G401 (cell line): ENCODE measurements around the gene EGR1. TPM values are rescaled to one million over a fixed set of nuclear protein-coding genes. Genes with fewer than 3 reads are reported as not detected.

ENCODE experiments used
- DNase-seq: peaks from one replicate; pipeline ENCODE4 v3.0.0-alpha.2; 2015; ENCODE audit warnings: low spot score
- in situ Hi-C: cut with HindIII; loops from 2 replicates; pipeline ENCODE4 v1.10.0; 2016; ENCODE audit warnings: low sequenced_read_pairs, mixed read lengths
- total RNA-seq: library from RNA; depleted of rRNA; stranded (reverse); fragments of >200 nt; shearing (Covaris generic); gene quantifications from 2 replicates; pipeline ENCODE4 v1.2.3, GENCODE V29; 2014

EGR1 gene
- total RNA-seq, 1 experiment from 2014 or later = 4.0 TPM

DNA sequence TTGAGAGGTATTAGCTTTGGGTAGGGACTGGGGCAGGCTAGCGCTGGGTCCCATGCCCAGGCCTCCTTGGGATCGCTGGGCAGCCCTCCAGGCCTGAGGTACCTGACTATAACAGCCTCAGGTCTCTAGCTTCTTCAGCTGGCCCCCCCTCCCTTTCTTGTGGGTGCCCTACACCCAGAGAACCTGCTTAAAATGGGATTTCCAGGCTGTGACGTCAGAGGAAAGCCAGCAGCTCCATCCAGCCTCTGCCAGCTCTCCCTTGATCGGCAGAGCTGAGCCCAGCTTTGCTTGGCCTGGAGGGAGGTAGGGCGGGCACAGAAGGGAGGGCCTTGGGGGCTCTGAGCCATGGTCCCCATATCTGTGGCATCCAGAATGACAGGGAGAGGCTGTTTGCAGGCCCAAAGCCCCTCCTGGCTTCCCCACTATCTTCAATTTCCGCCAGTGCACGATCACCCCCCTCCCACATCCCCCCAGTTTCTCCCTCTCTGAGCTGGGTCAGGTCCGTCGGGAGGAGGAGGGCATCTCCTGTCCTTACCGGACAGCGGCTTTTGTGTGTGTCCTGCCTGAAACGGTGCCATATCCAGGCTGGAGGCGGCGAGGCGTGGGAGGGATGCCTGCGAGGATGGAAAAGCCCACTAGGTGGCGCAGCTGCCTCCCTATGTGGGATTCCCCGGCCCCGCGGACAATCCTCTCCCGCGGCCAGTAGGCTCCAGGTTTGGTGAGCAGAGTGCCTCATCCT is 15.6 kb upstream of the EGR1 start:
- DNase-seq = peak; percentile 92
- in situ Hi-C loops = no loop called here

DNA sequence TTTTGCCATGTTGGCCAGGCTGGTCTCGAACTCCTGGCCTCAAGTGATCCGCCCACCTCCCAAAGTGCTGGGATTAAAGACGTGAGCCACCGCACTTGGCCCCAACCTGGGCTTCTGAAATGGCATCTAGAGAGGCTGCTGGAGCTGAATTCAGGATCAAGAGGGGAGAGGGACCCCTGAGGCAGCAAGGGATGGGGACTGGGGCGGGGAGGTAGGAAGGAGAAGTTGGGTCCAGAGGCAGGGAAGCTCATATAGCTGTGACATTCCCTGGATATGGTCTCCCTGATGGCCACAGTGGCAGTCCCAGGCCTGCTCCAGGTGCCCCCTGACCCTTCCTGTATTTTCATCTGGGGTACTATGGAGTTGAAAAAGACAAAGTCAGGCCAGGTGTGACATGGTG is 14.3 kb upstream of the EGR1 start:
- DNase-seq = no peak
- in situ Hi-C loops = no loop called here

DNA sequence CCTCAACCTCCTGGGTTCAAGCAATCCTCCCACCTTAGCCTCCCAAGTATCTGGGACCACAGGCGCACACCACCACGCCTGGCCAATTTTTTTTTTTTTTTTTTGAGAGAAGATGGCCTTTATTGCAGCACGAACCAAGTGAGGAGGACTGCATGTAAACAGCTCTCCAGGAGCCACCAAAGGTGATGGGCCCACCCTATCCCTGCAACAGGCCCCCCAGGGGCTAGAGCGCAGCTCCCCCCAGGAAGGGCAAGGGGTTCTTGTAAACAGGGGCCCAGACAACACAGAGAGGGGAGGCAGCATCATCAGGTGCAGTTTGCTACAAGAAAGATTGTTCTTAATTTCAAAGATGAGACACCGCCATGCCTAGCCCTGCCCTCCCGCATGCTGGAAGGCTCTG is 12.6 kb upstream of the EGR1 start:
- DNase-seq = no peak
- in situ Hi-C loops = no loop called here

DNA sequence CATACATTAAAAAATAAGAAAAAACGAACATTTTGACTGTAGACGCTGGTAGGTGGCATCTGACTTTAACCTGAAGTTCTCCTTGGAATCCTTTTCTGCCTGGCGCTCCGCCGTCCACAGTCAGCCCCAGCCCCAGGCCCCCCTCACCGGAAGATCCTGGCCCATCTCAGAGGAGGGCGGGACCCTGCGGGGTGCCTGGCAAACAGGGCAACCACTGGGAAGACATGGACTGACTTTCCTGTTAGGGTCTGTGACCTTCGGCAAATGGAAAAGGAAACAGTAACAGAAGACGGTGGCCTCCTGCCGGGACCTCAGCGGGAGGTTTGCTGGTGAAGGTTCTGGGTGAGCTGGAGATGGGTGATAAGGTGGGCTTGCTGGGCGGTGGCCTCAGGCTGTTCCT is 11.7 kb upstream of the EGR1 start:
- DNase-seq = no peak
- in situ Hi-C loops = no loop called here

DNA sequence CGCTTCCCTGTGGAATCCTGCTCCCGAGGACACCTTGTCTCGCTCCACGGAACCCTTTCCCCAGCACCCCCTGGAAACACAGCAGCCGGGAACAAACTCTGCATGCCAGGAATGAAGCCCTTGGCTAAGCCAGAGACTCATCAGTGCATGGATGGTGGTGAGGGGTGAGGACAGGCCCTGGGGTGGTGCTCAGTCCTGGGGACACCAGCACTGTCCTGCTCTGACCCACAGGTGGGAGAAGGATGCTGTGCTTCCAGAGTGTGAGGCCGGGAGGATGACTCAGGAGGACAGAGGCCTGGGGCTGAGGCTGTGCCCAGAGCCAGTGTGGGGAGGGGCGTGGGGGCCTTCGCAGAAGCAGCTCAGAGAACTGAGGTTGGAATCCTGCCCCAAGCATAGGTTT is 11.2 kb upstream of the EGR1 start:
- in situ Hi-C loops = no loop called here

DNA sequence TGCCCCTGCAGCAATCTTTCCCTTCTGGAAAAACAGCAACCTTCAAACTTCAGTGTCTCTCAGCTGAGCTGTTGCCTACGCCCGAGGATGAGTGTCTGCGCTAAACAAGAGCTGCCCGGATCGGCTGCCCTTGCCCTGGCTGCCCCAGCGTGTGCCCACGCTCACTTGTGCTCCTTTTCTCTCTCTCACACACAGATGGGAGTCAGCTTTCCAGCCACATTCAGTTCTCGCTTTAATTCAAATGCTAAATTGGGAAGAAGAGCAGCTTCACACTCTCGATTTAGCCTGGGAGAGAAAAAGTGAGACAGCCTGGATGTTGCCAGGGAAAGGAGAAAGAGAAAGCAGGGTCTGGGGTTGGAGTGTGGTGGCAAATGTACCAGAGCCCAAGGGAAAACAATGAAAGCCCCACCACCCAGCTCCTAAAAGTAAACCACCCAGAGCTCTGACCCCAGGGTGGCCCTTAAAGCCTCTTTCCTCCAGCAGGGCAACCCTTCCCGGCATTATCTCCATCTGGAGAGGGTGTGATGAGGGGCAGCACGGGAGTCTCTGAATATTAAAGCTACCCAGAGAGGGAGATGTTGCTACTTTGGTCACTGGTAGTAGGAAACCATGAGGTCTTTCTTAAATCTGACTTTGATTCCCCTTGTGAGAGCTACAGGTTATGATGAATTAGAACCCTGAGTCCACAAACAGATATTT is 9.9 kb upstream of the EGR1 start:
- in situ Hi-C loops = no loop called here
- DNase-seq = peak; percentile 38

More for the DNA sequence above, 11.2 kb upstream of the EGR1 start:
- no peak for DNase-seq

DNA sequence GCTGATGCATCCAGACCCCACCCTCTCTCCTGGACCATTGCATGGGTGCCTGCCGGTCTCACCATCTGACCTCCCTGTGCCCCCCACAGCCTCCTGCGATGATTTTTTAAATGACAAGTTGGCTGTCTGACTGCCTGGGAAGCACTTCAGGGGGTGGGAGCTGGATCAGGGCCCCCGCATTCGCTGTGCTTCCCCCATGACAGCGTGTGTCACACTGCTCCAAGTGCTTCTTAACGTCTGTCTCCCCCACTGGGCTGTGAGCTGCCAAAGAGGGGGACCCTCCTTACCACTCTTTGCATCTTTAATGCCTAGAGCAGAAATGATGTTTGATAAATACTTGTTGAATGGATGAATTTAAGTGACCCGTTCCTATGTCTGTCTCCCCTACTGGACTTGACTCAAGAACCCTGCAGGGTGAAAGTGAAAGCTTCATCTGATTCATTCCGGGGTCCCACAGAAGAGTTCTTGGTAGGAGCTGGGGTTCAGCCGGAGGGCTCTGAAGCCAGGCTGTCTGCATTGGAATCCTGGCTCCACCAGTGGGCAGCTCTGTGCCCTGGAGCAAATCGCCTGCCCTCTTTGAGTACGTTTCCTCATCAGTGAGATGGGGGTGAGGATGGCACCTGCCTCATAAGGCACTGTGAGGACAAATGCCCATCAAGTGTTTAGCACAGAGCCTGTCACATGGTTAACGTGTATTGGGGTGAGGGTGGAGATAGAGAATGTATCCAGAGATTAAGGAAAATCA is 7.6 kb upstream of the EGR1 start:
- DNase-seq = no peak
- in situ Hi-C loops = no loop called here

DNA sequence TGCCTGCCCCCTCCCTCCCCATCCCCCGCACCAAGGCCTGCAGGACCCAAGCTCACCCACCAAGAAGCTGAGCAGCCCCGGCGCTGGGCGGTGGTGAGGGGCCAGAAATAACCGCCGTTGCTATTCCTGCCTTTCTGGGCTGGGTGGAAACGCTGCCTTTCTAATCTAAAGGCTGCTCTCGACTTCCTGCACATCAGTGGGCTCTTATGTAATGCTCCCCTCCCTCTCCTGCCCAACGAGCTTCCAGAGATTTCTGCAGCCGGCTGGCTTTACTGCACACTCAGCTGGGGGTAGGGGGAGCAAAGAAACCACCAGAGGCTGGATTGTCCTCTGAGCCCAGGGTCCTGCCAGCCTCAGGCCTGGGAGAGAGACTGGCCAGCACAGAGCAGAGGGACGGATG is 6.9 kb upstream of the EGR1 start:
- in situ Hi-C loops = no loop called here
- DNase-seq = no peak

DNA sequence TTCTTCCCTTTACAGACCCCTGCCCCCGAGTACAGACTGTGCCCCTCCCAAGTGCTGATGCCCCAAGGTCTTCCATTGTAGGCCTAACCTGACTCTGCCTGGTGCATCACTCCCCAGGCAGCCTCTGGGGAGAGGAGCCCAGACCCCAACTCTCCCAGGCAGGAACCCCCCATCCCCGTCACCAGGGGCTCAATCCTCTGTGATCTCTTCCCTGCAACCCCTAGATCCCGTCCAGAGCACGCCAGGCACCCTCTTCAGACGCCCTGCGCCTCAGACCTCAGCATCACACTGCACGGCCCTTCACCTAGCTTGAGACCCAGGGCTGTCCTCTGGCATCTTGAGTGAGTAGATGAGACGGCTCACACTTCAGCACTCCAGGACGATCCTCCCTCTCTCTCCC is 6.4 kb upstream of the EGR1 start:
- DNase-seq = no peak
- in situ Hi-C loops = no loop called here

DNA sequence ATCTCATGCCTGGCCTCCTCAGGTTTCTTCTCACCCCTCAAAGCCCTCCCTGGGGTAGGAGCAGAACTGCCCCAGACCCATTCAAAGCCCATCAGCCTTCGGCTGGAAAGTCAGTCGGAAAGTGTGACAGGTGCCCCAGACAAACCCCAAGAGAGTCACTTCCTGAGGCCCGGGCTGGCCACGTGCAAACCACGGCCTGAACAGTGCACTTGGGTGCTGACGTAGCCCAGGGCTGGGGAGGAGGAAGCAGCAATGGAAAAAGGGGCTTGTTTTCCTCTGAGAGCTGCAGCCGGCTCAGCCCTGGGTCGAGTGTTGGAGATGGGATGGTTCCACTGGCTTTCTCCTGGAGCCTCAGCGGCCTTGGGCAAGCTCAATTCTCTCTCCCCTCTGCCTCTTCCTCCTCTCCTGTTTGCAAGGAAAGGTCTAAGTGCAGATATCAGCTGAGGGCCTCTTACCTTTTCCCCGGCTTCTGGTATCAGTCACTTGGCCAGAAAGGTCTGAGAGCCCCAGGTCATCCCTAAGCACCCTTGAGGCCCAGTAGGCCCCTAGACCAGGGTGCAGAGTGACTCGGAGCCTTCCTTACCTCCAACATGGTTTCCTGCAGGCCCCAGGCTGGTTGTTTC is 5.9 kb upstream of the EGR1 start:
- no peak for DNase-seq
- in situ Hi-C loops = no loop called here

DNA sequence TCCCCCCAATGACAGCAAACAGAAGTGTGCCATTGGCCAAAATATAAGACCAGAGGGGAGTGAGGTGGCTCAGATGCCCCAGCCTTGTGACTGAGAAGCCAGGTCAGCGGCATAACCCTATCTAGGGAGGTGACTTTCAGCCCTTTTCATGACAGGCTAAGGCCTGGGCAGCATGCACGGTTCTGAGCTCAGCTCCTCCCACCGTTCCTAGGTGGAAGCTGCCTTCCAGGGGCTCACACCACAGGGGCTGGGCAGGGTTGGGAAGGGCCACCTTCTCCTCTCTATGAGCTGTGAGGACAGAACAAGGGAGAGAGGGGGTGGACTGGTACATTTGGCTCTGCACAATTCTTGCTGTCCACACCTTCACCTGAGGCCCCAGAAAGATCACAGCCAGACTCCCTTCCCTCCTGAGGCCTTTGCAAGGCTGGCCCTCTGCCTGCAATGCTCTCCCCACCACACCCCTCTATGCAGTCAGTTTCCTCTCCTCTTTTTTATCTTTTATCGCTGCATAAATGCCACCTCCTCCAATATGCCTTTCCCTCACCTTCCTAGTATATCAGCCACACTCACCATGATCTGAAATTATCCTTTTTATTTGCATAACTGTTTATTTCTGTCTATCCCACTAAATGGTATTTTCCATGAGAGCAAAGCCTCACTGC is 5.1 kb upstream of the EGR1 start:
- in situ Hi-C loops = no loop called here
- DNase-seq = no peak

DNA sequence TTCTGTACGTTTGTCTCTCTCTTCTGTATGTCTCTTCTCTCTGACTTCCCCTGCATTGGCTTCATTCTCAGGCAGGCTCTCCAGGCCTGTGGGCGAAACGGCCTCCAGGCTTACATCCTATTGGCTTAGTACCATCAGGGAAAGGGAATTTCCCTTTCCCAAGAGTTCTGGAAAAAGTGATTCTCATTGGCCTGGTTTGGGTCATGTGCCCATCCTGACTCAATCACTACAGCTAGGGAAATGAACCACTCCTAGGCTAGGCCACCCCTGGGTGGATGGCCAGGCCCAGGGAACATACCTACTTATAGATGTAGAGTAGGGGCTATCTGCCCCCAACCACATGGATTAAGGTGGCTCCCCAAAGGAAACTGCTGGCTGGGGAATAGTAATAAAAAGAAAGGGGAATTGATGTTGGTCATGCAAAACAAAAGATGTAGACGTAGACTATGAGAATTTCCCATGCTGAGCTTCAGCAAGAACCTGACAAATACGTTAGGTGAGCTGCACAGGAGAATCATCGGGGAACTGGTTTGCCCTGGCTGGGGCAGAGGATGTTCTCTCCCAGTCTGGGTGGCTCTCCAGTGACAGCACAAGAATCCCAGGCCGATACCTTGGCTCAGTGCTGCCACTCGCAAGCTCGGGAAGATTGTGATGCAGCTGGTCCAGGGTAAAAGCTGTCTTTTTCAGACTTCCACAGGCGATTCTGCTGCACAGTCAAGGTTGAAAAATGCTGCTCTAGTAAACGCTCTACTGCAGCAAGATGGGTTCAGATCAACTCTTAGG is 3.7 kb upstream of the EGR1 start:
- DNase-seq = no peak
- in situ Hi-C loops = no loop called here

DNA sequence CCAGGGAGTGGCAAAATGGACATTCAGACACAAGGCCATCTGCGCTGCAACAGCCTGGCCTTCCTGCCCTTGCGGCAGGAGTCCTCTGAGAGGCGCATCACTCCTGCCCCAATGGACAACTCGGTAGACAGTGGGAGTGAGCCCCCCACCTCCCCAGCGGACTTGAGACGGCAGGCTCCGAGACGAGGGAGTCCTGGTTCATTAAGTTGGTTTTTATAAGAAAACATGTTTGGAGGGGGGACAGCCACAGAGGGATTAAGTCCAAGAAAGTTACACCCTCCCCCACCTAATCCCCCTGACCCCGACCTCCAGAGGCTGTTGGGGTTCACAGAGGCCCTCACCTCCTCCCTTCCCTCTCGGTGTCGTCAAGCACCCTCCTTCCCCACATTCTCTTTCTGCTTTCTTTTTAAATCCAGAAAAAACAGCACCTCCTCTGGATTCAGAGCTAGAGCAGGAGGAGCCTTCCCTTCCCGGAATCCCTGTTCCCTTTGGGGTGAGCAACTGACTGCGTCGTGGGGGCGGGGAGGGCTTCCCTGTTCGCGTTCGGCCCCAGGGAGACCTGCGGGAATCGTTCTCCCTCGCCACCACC is 1.8 kb upstream of the EGR1 start:
- in situ Hi-C loops = no loop called here
- peak; percentile 38 for DNase-seq

DNA sequence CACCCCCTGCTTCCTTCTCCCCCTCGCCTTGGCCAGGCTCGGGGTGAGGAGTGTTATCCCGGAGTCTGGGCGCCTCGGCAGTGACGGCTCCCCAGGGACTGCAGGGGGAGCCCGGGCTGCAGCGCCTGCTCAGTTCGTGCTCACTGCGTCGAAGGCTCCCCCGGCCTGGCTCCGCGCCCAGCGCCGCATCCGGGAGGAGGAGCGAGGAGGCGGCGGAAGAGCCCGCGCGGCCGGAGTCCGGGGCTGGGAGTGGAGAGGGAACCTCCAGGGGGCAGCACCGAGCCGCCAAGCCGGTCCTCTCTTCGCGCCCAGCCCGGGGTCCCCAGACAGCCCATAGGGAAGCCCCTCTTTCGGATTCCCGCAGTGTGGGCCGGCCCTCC is 1.3 kb upstream of the EGR1 start:
- in situ Hi-C loops = no loop called here
- peak; percentile 88 for DNase-seq

DNA sequence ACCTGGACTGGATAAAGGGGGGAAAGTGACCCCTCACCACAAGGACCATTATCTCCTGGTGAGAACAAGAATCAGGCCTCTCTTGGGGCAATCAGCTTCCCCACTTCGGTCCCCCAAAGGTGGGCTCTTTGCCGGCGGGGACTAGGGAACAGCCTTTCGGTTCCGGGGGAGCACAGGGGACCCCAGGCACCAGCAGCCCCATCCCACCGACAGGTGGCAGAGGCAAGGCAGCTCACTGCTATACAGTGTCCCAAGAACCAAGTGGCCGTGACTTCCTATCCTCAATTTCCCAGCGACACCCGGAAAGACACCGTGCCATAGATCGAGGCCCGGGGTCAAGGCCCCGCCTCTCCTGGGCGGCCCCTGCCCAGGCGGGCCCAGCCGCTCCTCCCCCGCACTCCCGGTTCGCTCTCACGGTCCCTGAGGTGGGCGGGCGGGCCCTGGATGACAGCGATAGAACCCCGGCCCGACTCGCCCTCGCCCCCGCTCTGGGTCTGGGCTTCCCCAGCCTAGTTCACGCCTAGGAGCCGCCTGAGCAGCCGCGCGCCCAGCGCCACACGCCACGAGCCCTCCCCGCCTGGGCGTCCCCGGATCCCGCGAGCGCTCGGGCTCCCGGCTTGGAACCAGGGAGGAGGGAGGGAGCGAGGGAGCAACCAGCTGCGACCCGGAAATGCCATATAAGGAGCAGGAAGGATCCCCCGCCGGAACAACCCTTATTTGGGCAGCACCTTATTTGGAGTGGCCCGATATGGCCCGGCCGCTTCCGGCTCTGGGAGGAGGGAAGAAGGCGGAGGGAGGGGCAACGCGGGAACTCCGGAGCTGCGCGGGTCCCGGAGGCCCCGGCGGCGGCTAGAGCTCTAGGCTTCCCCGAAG is 655 bp upstream of the EGR1 start:
- peak; percentile 100 for DNase-seq
- in situ Hi-C loops = no loop called here

DNA sequence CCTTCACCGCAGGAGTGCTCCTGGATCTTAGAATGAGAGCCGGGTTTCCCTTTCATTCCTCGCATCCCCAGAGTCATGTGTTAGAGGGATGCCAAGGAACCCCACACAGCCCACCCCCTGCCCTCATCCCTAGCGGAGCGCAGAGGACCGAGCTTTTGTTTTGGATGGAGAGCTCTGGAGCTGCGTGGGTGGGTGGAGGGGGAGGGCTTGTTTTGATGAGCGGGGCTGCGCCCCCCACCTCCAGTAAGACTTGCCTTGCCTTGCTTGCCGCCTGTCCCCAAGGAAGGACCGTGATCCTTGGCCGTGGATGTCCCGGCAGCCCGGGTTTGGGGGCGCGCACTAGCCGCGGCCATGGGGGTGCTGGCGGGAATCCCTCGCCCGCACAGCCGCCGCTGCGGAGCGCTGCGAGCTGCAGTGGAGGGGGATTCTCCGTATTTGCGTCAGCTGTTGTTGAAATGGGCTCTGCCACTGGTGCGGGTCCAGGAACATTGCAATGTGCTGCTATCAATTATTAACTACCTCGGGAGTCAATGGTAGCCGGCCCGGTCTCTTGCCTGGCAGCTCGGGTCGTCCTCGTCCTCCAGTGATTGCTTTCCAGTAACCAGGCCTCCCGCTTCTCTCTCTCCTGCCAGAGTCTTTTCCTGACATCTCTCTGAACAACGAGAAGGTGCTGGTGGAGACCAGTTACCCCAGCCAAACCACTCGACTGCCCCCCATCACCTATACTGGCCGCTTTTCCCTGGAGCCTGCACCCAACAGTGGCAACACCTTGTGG is 1.0 kb downstream of the EGR1 start:
- peak; percentile 31 for DNase-seq
- in situ Hi-C loops = no loop called here
